SK-MEL-5 (cell line): ENCODE results near the gene STX2. TPM values are rescaled to one million over a fixed set of nuclear protein-coding genes. Genes with fewer than 3 reads are reported as not detected.
"Not testable (repeated sequence)": the region's sequence is repeated elsewhere in the genome, so short reads cannot be mapped to it uniquely, and the experiment has no call there.

ENCODE experiments used
- DNase-seq: peaks from one replicate; pipeline ENCODE4 v3.0.0-alpha.2; 2016; ENCODE audit warnings: low read depth, low spot score
- in situ Hi-C: cut with HindIII; loops from 2 replicates; pipeline ENCODE4 v1.10.0; 2016; ENCODE audit warnings: low sequenced_read_pairs, high pct_unique_total_duplicates, low pct_unique_long_range_greater_than_20kb
- polyA plus RNA-seq, 2 experiments: library from polyadenylated mRNA; depleted of rRNA; stranded (reverse); fragments of >200 nt; gene quantifications; 2 replicates each; pipeline ENCODE4 v1.2.3, GENCODE V29; 2015
- total RNA-seq: library from RNA; depleted of rRNA; stranded (reverse); fragments of >200 nt; shearing (Covaris generic); gene quantifications from 2 replicates; pipeline ENCODE4 v1.2.3, GENCODE V29; 2014; rRNA removed

Gene STX2
- 22.9 and 23.7 TPM in 2 replicates for total RNA-seq
- polyA plus RNA-seq (2015; cell fraction: cytosol; rRNA removed), result 15.5 and 21.1 TPM in 2 replicates
- 92.7 and 100 TPM in 2 replicates for polyA plus RNA-seq (2015; cell fraction: nucleus; rRNA removed)

GRCh38 chr12:130838951-130839769, at the start of gene STX2:
TSS of gene STX2 (minus strand) at chr12:130839250. CDS start at chr12:130839099, 151 bp downstream.
- in situ Hi-C loops, result no loop called here
- DNase-seq, result peak; percentile 85

DNA sequence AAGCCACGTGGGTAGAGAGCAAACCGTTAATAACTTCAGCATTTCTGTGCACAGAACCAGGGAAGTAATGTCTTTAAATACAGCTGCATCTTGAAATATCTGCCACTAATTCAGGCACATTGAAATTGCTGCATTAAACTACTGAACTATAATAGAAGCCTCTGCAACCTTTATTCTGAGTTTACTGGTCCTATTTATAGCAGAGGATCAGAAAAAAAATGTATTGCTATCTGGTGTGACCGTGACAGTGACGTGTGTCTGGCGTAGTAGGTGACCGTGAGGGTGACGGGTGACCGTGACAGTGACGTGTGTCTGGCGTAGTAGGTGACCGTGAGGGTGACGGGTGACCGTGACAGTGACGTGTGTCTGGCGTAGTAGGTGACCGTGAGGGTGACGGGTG, 48.1 kb upstream of the STX2 start:
- in situ Hi-C loops, DNase-seq: not testable (repeated sequence)

DNA sequence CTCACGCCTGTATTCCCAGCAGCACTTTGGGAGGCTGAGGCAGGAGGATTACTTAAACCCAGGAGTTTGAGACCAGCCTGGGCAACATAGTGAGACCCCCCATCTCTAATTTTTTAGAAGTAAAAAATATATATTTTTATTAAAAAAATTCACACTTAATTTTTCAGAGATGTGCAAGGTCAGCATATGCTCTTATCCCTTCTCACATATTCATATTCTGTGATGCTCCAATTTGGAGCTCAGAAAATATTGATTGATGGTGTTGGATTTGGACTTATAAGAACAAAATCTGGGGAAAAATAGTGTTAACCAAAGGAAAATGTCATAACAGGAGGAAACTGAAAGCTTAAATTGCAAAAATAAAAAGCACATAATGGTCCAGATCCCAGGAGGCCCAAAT, 42.5 kb upstream of the STX2 start:
- in situ Hi-C loops, result no loop called here
- DNase-seq, result no peak

- in situ Hi-C loops, result no loop called here
- no peak for DNase-seq
Measured at GRCh38 chr12:130881046-130881445, 42.0 kb upstream of the STX2 start.

DNA sequence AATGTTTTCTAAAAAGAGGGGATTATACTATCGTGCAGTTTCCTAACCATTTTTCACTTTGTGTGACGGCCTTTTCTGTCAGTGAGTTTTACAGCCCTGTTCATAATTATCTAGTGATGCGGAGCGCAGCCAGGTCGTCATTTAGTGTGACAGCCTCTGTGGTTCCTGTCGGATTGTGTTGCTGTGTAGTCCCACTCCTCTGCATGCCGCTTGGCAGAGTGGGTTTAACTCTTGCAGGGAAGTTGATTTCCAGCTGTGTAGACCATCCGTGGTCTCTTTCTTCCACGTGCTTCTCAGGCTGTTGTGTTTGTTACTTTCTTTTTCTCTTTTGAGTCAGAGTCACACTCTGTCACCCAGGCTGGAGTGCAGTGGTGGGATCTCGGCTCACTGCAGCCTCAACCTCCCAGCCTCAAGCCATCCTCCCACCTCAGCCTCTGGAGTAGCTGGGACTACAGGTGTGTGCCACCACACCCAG, 41.4 kb upstream of the STX2 start:
- DNase-seq, result no peak
- in situ Hi-C loops, result no loop called here

- in situ Hi-C loops, result no loop called here
- DNase-seq, result no peak
Measured at GRCh38 chr12:130879781-130880389, 40.8 kb upstream of the STX2 start.

DNA sequence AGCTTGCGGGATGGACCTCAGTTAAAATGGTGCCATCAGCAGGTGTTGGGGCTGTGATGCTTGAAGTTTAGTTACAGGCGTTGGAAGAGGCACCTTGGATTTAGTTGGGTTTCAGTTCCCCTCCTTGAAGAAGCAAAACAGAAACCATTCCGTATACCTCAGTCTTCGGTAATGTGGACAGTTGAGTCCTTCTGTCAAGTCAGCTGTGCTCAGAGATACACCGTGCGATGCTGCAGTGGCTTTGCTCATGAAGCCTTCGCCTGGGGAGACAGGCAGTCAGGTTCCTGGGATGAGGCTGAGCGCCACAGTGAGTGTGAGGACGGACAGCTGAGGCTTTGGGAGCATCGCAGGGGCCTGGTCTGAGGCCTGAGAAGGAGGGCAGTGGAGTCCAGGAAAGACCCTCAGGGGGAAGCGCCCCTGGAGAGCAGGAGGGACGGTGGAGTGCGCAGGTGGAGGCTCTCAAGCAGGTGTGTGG, 40.2 kb upstream of the STX2 start:
- DNase-seq, result no peak
- in situ Hi-C loops, result no loop called here

GRCh38 chr12:130878193-130879185, 39.4 kb upstream of the STX2 start:
- in situ Hi-C loops, result no loop called here

GRCh38 chr12:130877333-130877732, 38.3 kb upstream of the STX2 start:
- in situ Hi-C loops, result no loop called here
- no peak for DNase-seq

More at GRCh38 chr12:130878193-130879185, 39.4 kb upstream of the STX2 start:
- no peak for DNase-seq

DNA sequence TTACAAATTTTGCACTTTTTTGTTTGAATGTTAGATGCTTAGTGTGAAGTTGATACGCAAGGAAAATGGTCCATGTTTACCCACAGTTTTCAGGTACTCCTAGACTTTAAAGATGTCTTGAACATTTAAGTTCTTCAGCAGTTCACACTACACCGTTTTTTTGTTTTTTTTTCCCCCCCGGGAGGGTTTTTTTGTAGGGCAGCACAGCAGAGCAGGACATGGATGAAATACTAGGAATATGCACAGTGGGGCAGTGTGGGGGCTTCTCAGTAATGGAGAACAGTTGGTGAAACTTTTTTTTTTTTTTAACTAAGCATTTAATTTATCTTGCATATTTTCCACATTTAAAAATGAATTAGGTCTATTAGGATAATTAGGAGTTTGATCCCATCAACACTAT, 37.7 kb upstream of the STX2 start:
- no peak for DNase-seq
- in situ Hi-C loops, result no loop called here

DNA sequence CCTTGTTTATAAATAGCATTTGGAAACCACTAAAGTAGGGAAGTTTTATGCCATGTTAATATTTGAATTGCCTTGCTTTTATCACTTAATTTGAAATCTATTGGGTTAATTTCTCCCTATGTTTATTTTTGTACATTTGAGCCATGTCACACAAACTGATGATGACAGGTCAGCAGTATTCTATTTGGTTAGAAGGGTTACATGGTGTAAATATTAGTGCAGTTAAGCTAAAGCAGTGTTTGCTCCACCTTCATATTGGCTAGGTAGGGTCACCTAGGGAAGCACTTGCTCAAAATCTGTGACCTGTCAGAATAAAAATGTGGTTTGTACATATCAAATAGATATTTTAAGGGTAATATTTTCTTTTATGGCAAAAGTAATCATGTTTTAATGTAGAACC, 37.2 kb upstream of the STX2 start:
- no peak for DNase-seq
- in situ Hi-C loops, result no loop called here

DNA sequence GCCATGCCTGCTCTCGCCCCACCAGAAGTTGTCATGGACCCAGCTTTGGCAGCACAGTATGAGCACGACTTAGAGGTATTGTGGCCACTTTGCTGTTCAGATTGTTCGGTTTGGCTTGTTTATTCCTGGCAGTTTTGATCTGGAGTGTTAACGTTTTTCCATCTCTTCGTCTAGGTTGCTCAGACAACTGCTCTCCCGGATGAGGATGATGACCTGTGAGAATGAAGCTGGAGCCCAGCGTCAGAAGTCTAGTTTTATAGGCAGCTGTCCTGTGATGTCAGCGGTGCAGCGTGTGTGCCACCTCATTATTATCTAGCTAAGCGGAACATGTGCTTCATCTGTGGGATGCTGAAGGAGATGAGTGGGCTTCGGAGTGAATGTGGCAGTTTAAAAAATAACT, 36.7 kb upstream of the STX2 start:
- in situ Hi-C loops, DNase-seq: not testable (repeated sequence)

- in situ Hi-C loops, result no loop called here
- DNase-seq, result no peak
Measured at GRCh38 chr12:130875193-130875592, 36.1 kb upstream of the STX2 start.

- in situ Hi-C loops, result no loop called here
- DNase-seq, result no peak
Measured at GRCh38 chr12:130874696-130875095, 35.6 kb upstream of the STX2 start.

DNA sequence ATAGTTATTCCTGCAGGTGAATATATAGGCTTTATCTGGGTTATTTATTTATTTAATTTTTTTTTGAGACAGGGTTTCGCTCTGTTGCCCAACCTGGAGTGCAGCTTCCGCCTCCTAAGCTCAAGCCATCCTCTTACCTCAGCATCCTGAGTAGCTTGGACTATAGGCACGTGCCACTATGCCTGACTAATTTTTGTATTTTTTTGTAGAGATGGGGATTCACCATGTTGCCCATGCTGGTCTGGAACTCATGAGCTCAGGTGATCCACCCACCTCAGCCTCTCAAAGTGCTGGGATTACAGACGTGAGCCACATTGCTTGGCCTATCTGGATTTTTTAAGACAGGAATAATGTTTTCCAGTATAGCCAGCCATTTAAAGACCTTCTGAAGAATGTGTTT, 34.8 kb upstream of the STX2 start:
- DNase-seq, result no peak
- in situ Hi-C loops, result no loop called here

DNA sequence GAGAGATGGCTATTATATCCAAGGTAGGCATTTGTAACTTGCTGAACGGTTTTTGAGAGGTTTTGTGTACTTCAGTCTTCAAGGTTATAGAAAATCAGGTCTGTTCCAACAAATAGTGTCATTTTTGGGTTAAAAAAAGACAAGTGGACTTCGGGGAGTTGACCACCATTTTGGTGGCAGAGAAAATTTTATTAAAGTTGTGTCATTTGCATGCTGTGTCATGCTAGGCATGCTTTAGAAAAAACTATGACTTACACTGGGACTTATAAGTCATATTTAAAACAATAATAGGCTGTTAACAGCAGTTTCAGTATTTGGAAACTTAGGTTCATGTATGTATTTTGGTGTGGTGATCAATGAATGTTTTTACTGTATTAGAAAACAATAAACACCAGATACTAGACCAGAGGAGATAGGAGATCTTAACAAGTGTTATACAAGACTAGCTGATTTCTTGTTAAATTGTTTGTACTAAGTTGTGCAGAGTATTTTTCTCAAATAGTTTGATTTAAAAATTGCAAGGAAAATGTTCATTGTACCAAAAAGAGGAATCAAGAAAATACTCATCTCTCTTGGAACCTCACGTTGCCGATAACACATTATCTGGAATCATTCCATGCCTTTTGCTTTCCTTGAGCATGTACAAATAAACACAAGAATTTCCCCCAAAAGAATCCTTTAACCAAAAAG, 34.2 kb upstream of the STX2 start:
- in situ Hi-C loops, result no loop called here
- DNase-seq, result no peak
